ENCODE measurements around the gene CIRBP.

DNA sequence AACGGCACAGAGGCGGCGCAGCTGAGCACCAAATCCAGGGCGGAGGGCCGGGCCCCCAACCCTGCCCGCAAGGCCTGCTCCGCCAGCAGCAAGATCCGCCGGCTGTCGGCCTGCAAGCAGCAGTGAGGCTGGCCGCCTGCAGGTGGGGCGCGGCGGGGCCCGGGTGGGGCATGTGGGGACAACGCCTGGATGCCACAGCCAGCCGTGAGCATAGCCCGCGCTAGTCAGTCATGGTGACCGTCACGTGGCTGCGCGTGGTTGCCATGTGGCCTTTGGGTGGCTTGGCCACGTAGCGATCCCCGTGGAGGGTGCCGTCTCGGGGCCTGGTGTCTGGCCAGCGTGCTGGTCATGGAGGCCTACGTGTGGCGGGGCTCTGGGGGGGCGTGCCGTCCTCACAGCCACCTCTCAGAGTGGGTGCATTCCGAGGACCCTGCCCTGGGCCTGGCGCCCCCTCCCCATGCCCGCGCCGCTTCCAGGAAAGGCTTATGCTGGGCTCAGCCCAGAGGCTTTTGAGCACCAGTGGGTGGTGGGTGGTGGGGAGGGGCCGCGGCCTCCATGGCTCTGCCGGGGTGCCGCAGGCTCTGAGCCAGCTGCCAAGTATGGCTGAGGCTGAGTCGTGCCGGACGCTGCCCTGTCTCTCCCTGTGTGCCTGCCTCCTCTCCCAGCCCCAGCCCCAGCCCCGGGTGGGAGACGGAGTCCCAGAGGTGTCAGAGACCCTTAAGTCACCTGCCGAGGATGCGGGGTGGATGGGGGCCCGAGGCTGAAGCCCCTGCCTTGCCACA, 42.4 kb upstream of the CIRBP start:
- no peak for TF ChIP-seq CTCF (IDR thresholded peaks at IDR 0.05; ENCODE audit: low read depth, low read length)
- no peak for TF ChIP-seq EZH2phosphoT487 (IDR thresholded peaks at IDR 0.05; ENCODE audit: low read depth)
